Activated CD8-positive, alpha-beta memory T cell treated with anti-CD3 and anti-CD28 coated beads, Interleukin-2, amount 50 U/mL, for 4 hours (primary cell): ENCODE measurements around the gene PTGFR.

Experiments
- DNase-seq: peaks from one replicate; pipeline ENCODE4 v3.0.0-alpha.2; 2020

PTGFR gene

DNA sequence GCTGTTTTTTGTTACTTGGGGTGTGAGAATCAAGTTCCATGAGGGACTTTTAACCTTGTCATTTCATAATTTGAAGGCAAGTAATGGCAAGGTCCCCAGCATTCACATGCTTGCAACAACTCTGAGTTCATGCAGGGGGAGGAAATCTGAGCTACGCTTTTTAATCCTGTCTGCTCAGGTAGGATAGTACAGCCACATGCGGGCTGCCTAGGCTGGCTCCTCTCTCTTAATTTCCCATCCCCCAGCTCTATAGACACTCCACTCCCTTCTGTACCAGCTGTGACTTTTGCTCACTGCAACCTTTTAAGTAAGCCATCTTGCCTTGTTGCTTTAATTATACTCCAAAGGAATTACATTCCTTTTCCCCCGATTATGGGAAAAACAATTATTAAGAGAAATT lies 30.1 kb downstream of the PTGFR start:
- DNase-seq = no peak

- DNase-seq = no peak
Measured at GRCh38 chr1:78522136-78522535, 31.4 kb downstream of the PTGFR start.

DNA sequence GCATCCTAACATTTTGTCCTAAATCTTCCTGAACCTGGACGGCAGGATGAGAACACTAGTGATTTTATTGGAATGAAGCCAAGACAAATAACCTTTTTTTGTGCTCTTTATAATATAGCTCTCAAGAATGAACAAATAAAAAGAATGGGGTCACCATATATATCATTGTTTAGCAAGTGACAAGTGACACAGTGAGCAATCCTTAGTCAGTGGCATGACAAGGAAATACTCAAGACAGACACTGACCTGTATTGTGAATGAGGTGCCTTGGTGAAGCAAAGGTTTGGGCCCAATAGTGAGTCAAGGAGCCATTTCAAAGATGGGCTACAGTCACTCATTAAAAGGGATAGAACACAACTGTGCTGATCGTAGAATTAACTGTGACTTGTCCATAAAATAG lies 35.7 kb downstream of the PTGFR start:
- DNase-seq = no peak

DNA sequence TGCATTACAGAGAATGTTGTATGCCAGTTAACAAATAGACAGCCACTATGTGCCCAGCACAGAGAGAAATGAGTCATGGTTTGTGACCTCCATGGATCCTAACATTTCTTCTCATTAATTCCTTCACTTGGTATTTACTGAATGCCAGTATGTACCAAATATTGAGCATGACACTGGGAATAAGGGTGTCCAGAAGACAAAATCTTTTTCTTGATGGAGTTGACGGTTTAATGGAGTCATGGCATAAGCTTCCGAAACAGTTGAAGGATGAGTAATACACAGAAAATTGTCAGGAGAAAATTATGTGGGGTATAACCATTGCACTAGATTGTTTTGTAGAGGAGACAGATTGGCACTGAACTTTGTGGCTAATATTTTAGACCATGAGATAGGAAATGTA lies 36.9 kb downstream of the PTGFR start:
- DNase-seq = no peak

GRCh38 chr1:78533527-78533926 lies 42.8 kb downstream of the PTGFR start:
- DNase-seq = no peak

- no peak for DNase-seq
Measured at GRCh38 chr1:78535286-78535685, 44.5 kb downstream of the PTGFR start.

DNA sequence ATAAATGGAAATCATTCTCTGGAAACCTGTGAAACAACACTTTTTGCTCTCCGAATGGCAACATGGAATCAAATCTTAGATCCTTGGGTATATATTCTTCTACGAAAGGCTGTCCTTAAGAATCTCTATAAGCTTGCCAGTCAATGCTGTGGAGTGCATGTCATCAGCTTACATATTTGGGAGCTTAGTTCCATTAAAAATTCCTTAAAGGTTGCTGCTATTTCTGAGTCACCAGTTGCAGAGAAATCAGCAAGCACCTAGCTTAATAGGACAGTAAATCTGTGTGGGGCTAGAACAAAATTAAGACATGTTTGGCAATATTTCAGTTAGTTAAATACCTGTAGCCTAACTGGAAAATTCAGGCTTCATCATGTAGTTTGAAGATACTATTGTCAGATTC lies 45.7 kb downstream of the PTGFR start:
- no peak for DNase-seq

DNA sequence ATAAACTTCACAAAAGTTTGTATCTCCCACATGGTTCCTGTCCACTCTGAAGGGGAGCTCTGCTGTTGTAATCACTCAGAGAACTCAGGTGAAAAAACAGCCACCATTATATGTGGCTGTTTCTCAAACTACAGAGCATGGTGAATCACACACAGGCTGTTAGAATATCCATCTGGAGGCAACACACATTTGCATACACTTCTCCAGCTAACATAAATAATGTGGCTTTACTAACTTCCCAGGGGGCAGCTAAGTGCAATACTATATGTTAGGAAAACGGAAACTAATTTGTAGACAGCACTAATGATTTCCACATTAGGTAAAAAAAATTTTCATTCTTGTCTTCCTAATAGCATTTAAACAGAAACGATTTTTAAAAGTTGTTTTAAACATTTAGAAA lies 49.3 kb downstream of the PTGFR start:
- no peak for DNase-seq

DNA sequence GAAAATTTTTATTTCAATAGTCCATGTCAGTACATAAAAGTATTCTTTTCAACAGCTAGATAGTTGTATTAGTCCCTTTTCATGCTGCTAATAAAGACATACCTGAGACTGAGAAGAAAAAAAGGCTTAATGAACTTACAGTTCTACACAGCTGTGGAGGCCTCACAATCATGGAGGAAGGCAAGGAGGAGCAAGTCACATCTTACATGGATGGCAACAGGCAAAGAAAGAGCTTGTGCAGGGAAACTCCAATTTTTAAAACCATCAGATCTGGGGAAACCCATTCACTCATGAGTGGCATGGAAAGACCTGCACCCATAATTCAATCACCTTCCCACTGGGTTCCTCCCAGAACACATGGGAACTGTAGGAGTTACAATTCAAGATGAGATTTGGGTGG lies 50.7 kb downstream of the PTGFR start:
- no peak for DNase-seq

GRCh38 chr1:78543941-78544643 lies 53.3 kb downstream of the PTGFR start:
- no peak for DNase-seq

DNA sequence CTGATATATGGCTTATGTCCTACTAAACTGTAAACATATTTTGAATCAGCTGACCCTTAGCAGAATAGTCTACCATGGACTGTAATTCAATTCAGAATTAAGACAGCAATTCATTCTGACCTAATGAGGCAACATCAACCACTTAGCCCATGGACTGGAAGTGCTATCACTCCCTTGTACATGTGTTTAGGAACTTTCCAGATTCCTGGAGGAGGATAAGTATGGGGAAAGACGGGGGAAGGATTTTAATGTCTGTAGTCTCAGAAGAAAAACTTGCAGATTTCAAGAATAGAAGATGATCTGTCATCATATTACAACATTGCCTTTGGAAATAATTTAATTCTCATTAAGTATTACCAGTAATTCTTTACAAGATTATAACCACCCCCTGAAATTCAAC lies 56.3 kb downstream of the PTGFR start:
- DNase-seq = no peak

DNA sequence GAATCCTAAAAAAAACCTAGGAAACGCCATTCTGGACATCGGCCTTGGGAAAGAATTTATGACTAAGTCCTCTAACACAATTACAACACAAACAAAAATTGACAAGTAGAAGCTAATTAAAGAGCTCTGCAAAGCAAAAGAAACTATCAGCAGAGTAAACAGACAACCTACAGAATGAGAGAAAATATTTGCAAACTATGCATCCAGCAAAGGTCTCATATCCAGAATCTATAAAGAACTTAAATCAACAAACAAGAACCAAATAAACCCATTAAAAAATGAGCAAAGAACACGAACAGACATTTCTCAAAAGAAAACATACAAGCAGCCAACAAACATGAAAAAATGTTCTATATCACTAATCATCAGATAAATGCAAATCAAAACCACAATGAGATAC lies 58.6 kb downstream of the PTGFR start:
- no peak for DNase-seq

DNA sequence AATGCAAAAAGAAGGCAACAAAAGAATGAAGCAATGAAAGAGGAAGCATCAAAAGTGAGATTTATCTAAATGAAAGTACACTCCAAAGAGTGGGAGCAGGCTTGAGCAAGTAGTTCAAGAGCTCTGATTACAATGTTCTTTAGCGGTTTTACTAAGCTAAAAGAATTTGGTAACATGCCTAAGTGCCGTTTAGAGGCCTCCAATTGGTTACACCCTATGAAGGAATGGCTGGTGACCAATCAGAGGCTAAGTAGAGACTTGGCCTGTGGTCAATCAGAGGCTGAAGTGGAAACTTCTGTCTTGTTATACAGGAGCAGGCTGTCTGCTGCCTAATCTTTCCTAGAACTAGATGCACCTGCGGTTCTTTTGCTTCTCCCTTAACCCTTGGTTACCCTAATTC lies 59.1 kb downstream of the PTGFR start:
- no peak for DNase-seq

GRCh38 chr1:78553859-78554258 lies 63.1 kb downstream of the PTGFR start:
- DNase-seq = no peak

DNA sequence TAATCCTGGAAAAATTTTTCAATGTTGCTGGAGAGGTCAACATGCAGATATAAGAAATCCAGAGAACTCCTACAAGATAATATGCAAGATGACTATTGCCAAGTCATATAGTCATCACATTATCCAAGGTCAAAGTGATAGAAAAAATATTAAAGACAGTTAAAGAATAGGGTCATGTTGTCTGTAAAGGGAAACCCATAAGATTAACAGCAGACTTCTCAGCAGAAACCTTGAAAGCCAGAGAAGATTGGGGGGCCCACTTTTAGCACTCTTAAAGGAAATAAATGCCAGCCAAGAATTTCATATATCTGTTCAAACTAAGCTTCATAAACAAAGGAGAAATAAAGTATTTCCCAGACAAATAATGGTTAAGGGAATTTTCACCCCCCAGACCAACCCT lies 64.1 kb downstream of the PTGFR start:
- no peak for DNase-seq

- no peak for DNase-seq
Measured at GRCh38 chr1:78559680-78560079, 68.9 kb downstream of the PTGFR start.

- DNase-seq = no peak
Measured at GRCh38 chr1:78560811-78561210, 70.0 kb downstream of the PTGFR start.

- no peak for DNase-seq
Measured at GRCh38 chr1:78561856-78562255, 71.1 kb downstream of the PTGFR start.

DNA sequence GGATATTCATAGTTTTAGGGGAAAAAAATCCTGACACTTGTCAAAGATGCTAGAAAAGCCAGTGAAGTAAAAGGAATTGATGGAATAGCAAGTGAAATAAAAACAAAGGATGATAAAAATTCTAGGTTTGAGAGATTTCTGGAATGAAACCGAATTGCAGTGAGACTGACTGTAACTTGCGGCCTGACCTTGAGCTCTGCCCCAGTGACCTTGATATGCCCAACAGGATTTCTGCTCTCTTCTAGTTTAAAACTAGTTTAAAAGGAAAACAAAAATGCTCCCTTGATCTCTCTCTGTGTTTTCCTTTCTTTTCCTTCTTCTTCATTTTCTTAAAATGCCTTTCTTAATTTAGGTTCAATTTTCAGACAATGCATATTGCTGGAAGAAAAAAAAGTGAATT lies 74.6 kb downstream of the PTGFR start:
- no peak for DNase-seq

DNA sequence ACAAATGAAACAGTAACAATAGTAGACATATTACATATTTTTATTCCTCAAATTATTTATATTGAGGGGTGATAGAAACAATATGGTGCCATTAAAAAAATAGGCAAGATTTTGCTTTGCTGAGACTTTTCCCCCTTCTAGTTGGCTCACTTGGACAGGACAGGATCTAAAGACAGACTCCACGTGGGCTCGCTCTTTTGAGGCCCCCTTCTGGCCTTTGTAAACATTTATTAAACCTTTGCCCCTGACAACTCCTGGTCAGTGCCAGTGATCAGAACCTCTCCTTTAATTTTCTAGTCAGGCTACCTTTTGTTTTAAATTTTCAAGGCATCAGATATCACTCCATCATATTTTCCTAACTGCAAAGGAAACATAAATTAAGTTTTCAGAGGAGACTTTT lies 79.8 kb downstream of the PTGFR start:
- DNase-seq = no peak

DNA sequence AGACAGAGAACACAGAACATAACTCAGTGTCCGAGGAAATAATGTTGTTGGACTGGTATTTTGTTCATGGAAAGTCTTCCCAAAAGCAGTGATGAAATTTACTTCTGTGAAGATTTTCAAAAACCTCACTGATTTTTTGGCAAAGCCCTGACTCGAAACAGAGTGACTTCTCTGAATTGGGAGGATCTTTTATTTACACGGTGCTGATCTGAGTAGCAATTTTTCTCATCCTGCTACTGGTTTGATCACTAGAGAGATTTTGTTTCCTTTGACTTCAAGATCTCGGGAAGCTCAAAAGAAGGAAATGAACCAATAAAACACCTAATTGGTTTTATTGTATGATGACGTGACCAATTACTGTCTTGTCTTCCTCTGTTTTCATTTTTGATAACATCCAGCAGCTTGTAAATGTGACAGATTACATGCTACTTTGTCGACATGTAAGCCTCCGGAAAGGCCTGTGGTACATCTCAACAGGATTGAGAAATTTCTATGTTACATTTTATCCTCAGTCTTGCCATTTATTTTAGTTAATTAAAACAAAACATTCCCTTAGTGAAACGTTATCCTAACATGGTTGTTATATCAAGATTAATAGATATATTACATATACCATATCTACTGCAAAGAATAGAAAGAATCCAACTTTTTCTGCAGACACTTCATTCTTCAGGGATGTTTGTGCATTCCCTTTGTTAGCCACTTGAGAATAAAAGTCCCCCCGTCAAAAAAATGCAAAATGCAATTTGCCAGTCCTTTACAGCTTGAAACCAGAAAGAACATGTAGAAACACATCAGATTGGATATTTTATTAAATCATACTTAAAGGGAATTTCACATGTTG lies 86.7 kb downstream of the PTGFR start:
- DNase-seq = no peak

- DNase-seq = no peak
Measured at GRCh38 chr1:78586572-78586971, 95.8 kb downstream of the PTGFR start.

DNA sequence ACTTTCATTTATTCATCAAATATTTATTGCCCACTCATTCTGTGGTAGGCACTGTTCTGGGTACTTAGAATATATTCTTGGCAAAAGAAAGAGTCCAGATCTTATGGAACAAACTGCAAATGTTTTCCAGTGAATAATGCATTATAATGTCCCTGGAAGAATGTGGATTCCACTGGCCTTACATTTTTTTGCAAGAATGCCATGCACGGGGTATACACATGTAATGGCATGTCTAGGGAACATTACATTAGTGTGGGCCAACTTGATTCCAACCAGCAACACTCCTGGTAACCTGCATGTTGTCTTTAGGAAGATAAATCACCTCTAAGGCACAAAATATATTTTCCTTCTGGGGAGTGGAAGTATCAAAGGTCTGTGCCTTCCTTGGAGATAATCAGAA lies 96.4 kb downstream of the PTGFR start:
- DNase-seq = no peak
